Lower leg skin (tissue), 4 donors: Measurements from ENCODE around the gene PDE6B. TPM values are rescaled to one million over a fixed set of nuclear protein-coding genes. Genes with fewer than 3 reads are reported as not detected.
A peak's percentile ranks its signal among the peaks of the same experiment; 100 is the strongest.

ENCODE experiments used
- DNase-seq, 2 donors: peaks; one replicate each; pipeline ENCODE4 v3.0.0-alpha.2; 2019; ENCODE audit warnings: low spot score in 2 of 2
- H3K4me3 ChIP-seq: fragments of 200-600 bp; sonication (generic); 2 replicates; pipeline ENCODE4 v1.5.1; 2017; ENCODE audit warnings: mild to moderate bottlenecking, low read depth; ENCODE audit not compliant: poor library complexity, severe bottlenecking
- POLR2A ChIP-seq, 2 donors: fragments of 450-650 bp; IDR thresholded peaks; one replicate each; pipeline ENCODE4 v1.6.1; 2016 to 2017; ENCODE audit warnings: antibody characterized with exemption in 2 of 2, mild to moderate bottlenecking in 1 of 2, moderate library complexity in 1 of 2
- WGBS, 2 donors: methylation state at CpG; one replicate each; pipeline ENCODE4 v1.1.5; 2018; 5-methylcytosine and 5-hydroxymethylcytosine counted together
- intact Hi-C: fragments of 100-400 bp; cut with DNase I; formaldehyde crosslinking; loops from one replicate; pipeline ENCODE4 v1.15.0; 2023; ENCODE audit warnings: low total_unique reads
- total RNA-seq, 4 donors: library from RNA; depleted of rRNA; stranded (reverse); fragments of >200 nt; gene quantifications; one replicate each; pipeline ENCODE4 v1.1.0, GENCODE V29; 2016
- TF ChIP-seq, protein P1 (sequence below), 3 donors: fragments of 450-650 bp; IDR thresholded peaks; one replicate each; pipeline ENCODE4 v1.5.1; 2016; ENCODE audit warnings: antibody characterized with exemption in 3 of 3, mild to moderate bottlenecking in 3 of 3, moderate library complexity in 2 of 3

Gene PDE6B
- total RNA-seq, 4 donors from 2014 or later, result 0.59 to 1.5 TPM; not detected in 2

DNA sequence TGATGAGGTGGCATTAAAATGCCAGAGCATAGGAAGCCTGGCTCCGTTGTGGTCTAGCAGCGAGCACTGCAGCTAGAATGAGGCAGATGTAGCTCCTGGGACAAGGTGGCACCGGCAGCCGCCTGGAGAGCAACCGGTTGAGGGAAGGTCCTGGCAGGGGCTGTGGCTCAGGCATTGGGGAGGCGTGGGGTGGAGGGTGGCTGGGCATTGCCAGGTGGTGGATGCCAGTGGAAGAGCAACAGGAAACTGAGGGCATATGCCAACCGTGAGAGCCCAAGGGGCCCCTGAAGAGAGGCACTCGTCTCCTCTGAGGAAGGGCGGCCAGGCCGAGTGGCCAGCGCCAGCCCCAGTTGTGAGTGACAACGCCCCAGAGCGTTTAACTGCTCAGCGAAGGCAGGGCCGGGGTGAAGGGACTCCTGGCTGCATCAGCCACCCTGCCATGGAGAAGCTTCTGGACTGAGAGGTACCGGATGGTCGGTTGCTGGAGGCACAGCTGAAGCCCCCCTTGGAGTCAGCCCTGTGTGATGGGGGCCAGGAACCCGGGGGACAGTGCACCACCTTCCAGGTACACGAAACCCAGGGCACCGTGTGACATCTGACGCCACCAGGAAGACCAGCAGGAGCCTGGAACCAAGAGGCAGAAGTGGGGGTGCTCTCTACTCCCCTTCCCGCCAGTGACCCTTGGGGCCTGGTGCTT is 13.2 kb upstream of the PDE6B start:
- 76% methylated on average over 22 of the region's 22 CpGs for WGBS, 2 donors
- no peak overlapping the region for H3K4me3 ChIP-seq
- TF ChIP-seq, protein P1, sequence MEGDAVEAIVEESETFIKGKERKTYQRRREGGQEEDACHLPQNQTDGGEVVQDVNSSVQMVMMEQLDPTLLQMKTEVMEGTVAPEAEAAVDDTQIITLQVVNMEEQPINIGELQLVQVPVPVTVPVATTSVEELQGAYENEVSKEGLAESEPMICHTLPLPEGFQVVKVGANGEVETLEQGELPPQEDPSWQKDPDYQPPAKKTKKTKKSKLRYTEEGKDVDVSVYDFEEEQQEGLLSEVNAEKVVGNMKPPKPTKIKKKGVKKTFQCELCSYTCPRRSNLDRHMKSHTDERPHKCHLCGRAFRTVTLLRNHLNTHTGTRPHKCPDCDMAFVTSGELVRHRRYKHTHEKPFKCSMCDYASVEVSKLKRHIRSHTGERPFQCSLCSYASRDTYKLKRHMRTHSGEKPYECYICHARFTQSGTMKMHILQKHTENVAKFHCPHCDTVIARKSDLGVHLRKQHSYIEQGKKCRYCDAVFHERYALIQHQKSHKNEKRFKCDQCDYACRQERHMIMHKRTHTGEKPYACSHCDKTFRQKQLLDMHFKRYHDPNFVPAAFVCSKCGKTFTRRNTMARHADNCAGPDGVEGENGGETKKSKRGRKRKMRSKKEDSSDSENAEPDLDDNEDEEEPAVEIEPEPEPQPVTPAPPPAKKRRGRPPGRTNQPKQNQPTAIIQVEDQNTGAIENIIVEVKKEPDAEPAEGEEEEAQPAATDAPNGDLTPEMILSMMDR (IDR thresholded peaks at IDR 0.05), result no peak
- TF ChIP-seq POLR2A (IDR thresholded peaks at IDR 0.05), result no peak
- intact Hi-C loops, result no loop called here
- peak in 1 of 2 donors; percentile 74 for DNase-seq

DNA sequence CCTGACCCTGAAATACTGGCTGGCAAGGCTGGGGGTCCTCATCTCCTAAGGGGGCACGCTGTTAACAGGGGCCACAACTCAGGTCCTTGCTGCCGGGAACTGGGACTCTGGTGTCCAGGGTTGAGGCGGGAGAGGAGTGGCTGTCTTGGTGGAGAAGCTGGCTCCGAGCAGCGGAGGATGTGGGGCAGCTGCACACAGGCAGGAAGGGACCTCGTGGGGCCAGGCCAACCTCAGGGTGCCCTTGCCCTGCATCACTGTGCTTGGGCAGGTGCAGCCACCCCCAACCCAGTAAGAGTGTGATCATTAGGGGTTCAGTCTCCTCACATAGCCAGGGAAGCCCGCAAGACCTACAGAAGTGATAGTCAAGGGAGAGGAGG is 12.6 kb upstream of the PDE6B start:
- no peak overlapping the region for H3K4me3 ChIP-seq
- DNase-seq, result no peak
- intact Hi-C loops, result no loop called here
- TF ChIP-seq, protein P1 (IDR thresholded peaks at IDR 0.05), result no peak
- no peak for TF ChIP-seq POLR2A (IDR thresholded peaks at IDR 0.05)
- 84 to 88% methylated on average over 7 of the region's 7 CpGs for WGBS, 2 donors

DNA sequence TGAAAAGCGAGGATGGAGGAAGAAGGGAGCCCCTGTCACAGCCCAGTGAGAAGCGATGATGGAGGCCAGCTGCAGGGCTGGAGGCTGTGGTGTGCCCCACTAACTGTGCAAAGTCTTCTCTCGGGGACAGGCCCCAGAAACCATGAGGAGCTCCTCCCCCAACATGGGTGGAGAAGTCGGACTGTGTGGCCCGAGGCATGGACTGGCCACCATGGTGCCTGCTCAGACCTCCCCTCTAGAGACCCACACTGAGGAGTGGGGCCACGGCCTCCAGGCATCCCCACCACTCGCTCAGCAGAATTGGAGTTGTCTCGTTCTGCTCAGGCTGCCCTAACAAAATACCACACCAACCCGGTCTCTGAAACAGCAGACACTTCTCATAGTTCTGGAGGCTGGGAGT is 12.2 kb upstream of the PDE6B start:
- DNase-seq, result peak in 1 of 2 donors; percentile 62
- intact Hi-C loops, result no loop called here
- TF ChIP-seq POLR2A (IDR thresholded peaks at IDR 0.05), result no peak
- TF ChIP-seq, protein P1 (IDR thresholded peaks at IDR 0.05), result no peak
- no peak overlapping the region for H3K4me3 ChIP-seq
- WGBS, 2 donors, result 84 to 91% methylated on average over 6 to 9 of the region's 9 CpGs

DNA sequence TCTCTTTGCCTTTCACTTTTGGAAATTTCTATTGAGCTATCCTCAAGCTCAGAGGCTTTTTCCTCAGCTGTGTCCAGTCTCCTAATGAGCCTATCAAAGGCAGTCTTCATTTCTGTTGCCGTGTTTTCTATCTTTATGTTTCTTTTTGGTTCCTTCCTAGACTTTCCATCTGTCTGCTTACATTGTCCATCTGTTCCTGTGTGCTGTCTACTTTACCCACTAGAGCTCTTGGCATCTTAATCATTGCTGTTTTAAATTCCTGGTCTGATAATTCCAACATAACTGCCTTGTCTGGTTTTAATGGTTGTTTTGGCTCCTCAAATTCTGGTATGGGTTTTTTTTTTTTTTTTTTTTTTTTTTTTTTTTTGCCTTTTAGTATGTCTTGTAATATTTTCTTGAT is 9.3 kb upstream of the PDE6B start:
- TF ChIP-seq POLR2A (IDR thresholded peaks at IDR 0.05), result no peak
- TF ChIP-seq, protein P1 (IDR thresholded peaks at IDR 0.05), result no peak
- intact Hi-C loops, result no loop called here
- 73% methylated on average over 1 of the region's 1 CpG for WGBS, 2 donors
- no peak overlapping the region for H3K4me3 ChIP-seq
- DNase-seq, result no peak

DNA sequence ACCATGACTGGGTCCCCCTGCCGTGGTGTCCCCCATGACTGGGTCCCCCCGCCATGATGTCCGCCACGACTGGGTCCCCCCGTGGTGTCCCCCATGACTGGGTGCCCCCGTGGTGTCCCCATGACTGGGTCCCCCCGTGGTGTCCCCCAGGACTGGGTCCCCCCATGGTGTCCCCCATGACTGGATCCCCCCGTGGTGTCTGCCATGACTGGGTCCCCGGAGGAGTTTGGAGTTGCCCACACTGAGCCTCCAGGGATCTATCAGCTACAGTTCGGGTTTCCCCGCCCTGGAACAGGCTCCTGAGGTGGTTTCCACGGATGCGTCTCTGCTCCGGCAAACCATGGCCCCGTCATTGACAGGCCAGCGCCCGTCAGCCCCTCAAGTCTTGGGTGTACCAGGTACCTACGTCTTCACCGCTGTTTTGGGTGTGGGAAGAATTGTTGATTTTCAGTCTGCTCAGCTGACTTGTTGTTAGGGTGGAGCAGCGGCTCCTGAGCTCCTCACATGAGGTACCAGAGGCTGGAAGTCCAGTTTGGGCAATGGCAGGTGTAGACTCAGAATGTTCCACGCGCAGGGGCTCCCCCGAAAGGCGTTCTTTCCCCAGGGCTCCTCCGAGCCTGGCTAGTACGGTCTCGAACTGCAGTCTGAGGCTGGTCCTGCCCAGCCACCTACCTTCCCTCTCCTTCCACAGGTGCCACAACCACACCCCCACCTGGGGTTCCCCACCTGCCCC is 8.3 kb upstream of the PDE6B start:
- WGBS, 2 donors, result 76 to 86% methylated on average over 26 of the region's 27 CpGs
- TF ChIP-seq POLR2A (IDR thresholded peaks at IDR 0.05), result no peak
- TF ChIP-seq, protein P1 (IDR thresholded peaks at IDR 0.05), result no peak
- DNase-seq, result peak in 1 of 2 donors; percentile 78
- intact Hi-C loops, result no loop called here
- no peak overlapping the region for H3K4me3 ChIP-seq
